Activated CD4-positive, alpha-beta T cell treated with anti-CD3 and anti-CD28 coated beads, Interleukin-2, amount 50 U/mL, for 48 hours (primary cell): Measurements from ENCODE around the gene SMG7.
A peak's percentile ranks its signal among the peaks of the same experiment; 100 is the strongest.

Source experiments
- DNase-seq, 2 experiments: peaks; one replicate each; pipeline ENCODE4 v3.0.0-alpha.2; 2020

SMG7 gene

GRCh38 chr1:183470147-183470960 is 1.9 kb upstream of the SMG7 start:
- peak; percentile 92 to 93 for DNase-seq

- peak; percentile 79 to 83 for DNase-seq
These were observed 1.1 kb upstream of the SMG7 start for GRCh38 chr1:183470961-183471742.

GRCh38 chr1:183471743-183472487 is 384 bp upstream of the SMG7 start:
- peak; percentile 97 to 98 for DNase-seq

GRCh38 chr1:183473217-183473536 is 878 bp downstream of the SMG7 start:
- peak in 1 of 2 experiments; percentile 6 for DNase-seq

- no peak for DNase-seq
These were observed 3.8 kb downstream of the SMG7 start for GRCh38 chr1:183476081-183476480.

GRCh38 chr1:183477986-183478781 is 5.9 kb downstream of the SMG7 start:
- no peak for DNase-seq

- DNase-seq: no peak
These were observed 8.7 kb downstream of the SMG7 start for GRCh38 chr1:183480971-183481441.

GRCh38 chr1:183483224-183483623 is 10.9 kb downstream of the SMG7 start:
- no peak for DNase-seq

GRCh38 chr1:183484254-183484653 is 12.0 kb downstream of the SMG7 start:
- DNase-seq: no peak

GRCh38 chr1:183484851-183485250 is 12.6 kb downstream of the SMG7 start:
- no peak for DNase-seq

GRCh38 chr1:183487674-183488442 is 15.6 kb downstream of the SMG7 start:
- DNase-seq: no peak

- DNase-seq: no peak
These were observed 18.6 kb downstream of the SMG7 start for GRCh38 chr1:183490932-183491331.

- no peak for DNase-seq
These were observed 21.4 kb downstream of the SMG7 start for GRCh38 chr1:183493540-183494245.

GRCh38 chr1:183495420-183495819 is 23.1 kb downstream of the SMG7 start:
- no peak for DNase-seq

GRCh38 chr1:183497218-183497617 is 24.9 kb downstream of the SMG7 start:
- no peak for DNase-seq

- no peak for DNase-seq
These were observed 26.2 kb downstream of the SMG7 start for GRCh38 chr1:183498342-183498991.

- no peak for DNase-seq
These were observed 33.3 kb downstream of the SMG7 start for GRCh38 chr1:183505454-183506089.

GRCh38 chr1:183506561-183506960 is 34.3 kb downstream of the SMG7 start:
- DNase-seq: no peak

- no peak for DNase-seq
These were observed 36.4 kb downstream of the SMG7 start for GRCh38 chr1:183508694-183509093.

- DNase-seq: no peak
These were observed 40.2 kb downstream of the SMG7 start for GRCh38 chr1:183512450-183512849.
